Neuronal stem cell (in vitro differentiated cells): ENCODE results near the gene PIK3CG.

Source experiments
- DNase-seq: peaks from one replicate; pipeline ENCODE4 v3.0.0-alpha.2; 2013; ENCODE audit warnings: low spot score
- H2AFZ ChIP-seq: one replicate; pipeline ENCODE4 v1.6.1; 2013; ENCODE audit warnings: mild to moderate bottlenecking, low read length, inconsistent platforms
- H2AK5ac ChIP-seq: 2 replicates; pipeline ENCODE4 v1.6.1; 2013; ENCODE audit warnings: low read depth, mild to moderate bottlenecking, inconsistent platforms, low read length, moderate library complexity, mixed read lengths
- H2BK120ac ChIP-seq: 2 replicates; pipeline ENCODE4 v1.6.1; 2013; ENCODE audit warnings: low read depth, mild to moderate bottlenecking, inconsistent platforms, low read length, moderate library complexity, mixed read lengths
- H2BK12ac ChIP-seq: one replicate; pipeline ENCODE4 v1.6.1; 2013; ENCODE audit warnings: low read length, inconsistent platforms
- H2BK15ac ChIP-seq: 2 replicates; pipeline ENCODE4 v1.6.1; 2013; ENCODE audit warnings: mild to moderate bottlenecking, low read length, inconsistent platforms, mixed read lengths
- H2BK5ac ChIP-seq: one replicate; pipeline ENCODE4 v1.6.1; 2013; ENCODE audit warnings: inconsistent platforms, mild to moderate bottlenecking, low read length, moderate library complexity
- H3K14ac ChIP-seq: one replicate; pipeline ENCODE4 v1.6.1; 2013; ENCODE audit warnings: low read length, inconsistent platforms
- H3K18ac ChIP-seq: 2 replicates; pipeline ENCODE4 v1.6.1; 2013; ENCODE audit warnings: low read length, inconsistent platforms
- H3K23ac ChIP-seq: 2 replicates; pipeline ENCODE4 v1.6.1; 2013; ENCODE audit warnings: low read depth, mild to moderate bottlenecking, mixed read lengths, low read length, inconsistent platforms; ENCODE audit not compliant: poor library complexity
- H3K27ac ChIP-seq: replicated peaks from 3 replicates; pipeline ENCODE4 v1.5.1; 2013; ENCODE audit warnings: low read length, inconsistent platforms
- H3K27me3 ChIP-seq, 3 experiments: 2 replicates each; pipeline ENCODE4 v1.6.1; 2013; ENCODE audit warnings: low read length in 3 of 3, mild to moderate bottlenecking in 2 of 3, inconsistent platforms in 1 of 3, low read depth in 1 of 3, mixed read lengths in 1 of 3, moderate library complexity in 1 of 3; ENCODE audit not compliant: control insufficient read depth in 3 of 3, insufficient read depth in 3 of 3
- H3K36me3 ChIP-seq, 2 donors: replicated peaks in 1 of 2; 2 replicates each; pipeline ENCODE4 v1.6.1; 2013; ENCODE audit warnings: low read length in 2 of 2; ENCODE audit not compliant: control insufficient read depth in 2 of 2, insufficient read depth in 2 of 2
- H3K4ac ChIP-seq: 2 replicates; pipeline ENCODE4 v1.6.1; 2013; ENCODE audit warnings: inconsistent platforms, mild to moderate bottlenecking, low read length, moderate library complexity
- H3K4me1 ChIP-seq, 2 donors: 1 replicate in 1 of 2; 2 replicates in 1 of 2; pipeline ENCODE4 v1.6.1; 2013; ENCODE audit warnings: low read length in 2 of 2, low read depth in 1 of 2; ENCODE audit not compliant: control insufficient read depth in 2 of 2, insufficient read depth in 1 of 2
- H3K4me2 ChIP-seq: one replicate; pipeline ENCODE4 v1.6.1; 2013; ENCODE audit warnings: mild to moderate bottlenecking, low read length, inconsistent platforms; ENCODE audit not compliant: insufficient read depth, poor library complexity, severe bottlenecking
- H3K4me3 ChIP-seq, 2 donors: 2 replicates each; pipeline ENCODE4 v1.5.1; 2013; ENCODE audit warnings: low read length in 2 of 2, mild to moderate bottlenecking in 2 of 2, inconsistent platforms in 1 of 2, moderate library complexity in 1 of 2
- H3K79me1 ChIP-seq: one replicate; pipeline ENCODE4 v1.6.1; 2013; ENCODE audit warnings: low read depth, mild to moderate bottlenecking, inconsistent platforms, low read length, moderate library complexity
- H3K9ac ChIP-seq: one replicate; pipeline ENCODE4 v1.6.1; 2013; ENCODE audit warnings: mild to moderate bottlenecking, low read depth, low read length, inconsistent platforms; ENCODE audit not compliant: poor library complexity
- H3K9me3 ChIP-seq, 2 donors: replicated peaks in 1 of 2; 2 replicates each; pipeline versions ENCODE3 to v1.6.1; 2013; ENCODE audit warnings: low read length in 2 of 2, mild to moderate bottlenecking in 2 of 2, inconsistent platforms in 1 of 2, low read depth in 1 of 2, mixed read lengths in 1 of 2, moderate library complexity in 1 of 2; ENCODE audit not compliant: control insufficient read depth in 2 of 2, insufficient read depth in 1 of 2
- H4K8ac ChIP-seq: one replicate; pipeline ENCODE4 v1.6.1; 2013; ENCODE audit warnings: low read depth, mild to moderate bottlenecking, inconsistent platforms, low read length, moderate library complexity
- H4K91ac ChIP-seq: one replicate; pipeline ENCODE4 v1.6.1; 2013; ENCODE audit warnings: low read length, low read depth, mild to moderate bottlenecking, inconsistent platforms; ENCODE audit not compliant: poor library complexity
- WGBS, 2 donors: extraction: QIAGEN DNeasy Blood & Tissue Kit; methylation state at CpG; one replicate each; pipeline ENCODE4 v1.1.7; 2013; ENCODE audit warnings: missing lambda C conversion rate in 2 of 2, mixed read lengths in 1 of 2; ENCODE audit not compliant: insufficient read length in 2 of 2, insufficient replicate concordance in 1 of 2; ENCODE audit errors: extremely low coverage in 2 of 2; 5-methylcytosine and 5-hydroxymethylcytosine counted together

The PIK3CG gene

DNA sequence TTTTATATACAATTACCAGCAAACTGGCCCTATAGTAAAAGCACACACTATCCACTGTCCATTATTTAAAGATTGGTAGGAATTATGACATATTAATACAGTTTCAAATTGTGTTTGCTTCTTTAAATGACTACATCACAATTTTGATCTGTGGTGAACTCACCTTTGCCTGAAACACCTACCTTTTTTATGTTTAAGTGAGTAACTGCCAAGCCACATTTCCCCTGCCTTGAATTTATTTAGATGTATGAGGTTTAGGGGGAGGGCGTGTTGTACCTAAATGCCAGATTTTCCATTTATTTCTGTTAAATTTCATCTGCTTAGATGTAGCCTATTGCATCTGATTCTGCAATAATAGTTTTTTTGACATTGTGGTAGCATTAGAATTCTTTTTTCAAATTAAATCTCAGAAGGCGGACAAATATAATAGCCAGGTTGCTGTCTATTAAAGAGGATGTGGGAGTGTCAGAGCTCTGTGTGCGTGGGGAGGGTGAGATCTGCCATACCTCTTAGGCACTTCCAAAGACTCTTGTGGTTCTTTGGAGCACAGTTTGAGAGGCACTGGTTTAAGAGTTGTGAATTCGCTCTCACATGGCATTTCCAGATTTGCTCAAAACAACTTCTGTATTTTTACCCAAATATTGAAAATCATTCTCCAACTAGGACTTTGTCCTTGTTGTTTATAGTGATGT is 13.8 kb downstream of the PIK3CG start:
- WGBS, 2 donors: no CpG with 5 or more reads among the region's 4 CpGs
- H3K18ac ChIP-seq: no peak overlapping the region
- H2BK12ac ChIP-seq: no peak overlapping the region
- H3K9me3 ChIP-seq: no peaks in the 10 kb centered on the region
- no peak overlapping the region for H3K27ac ChIP-seq
- H3K23ac ChIP-seq: no peak overlapping the region
- no peak overlapping the region for H4K91ac ChIP-seq
- no peak overlapping the region for H2BK15ac ChIP-seq
- no peak overlapping the region for H3K14ac ChIP-seq
- no peak overlapping the region for H4K8ac ChIP-seq
- no peak overlapping the region for H3K4me2 ChIP-seq
- no peaks in the 10 kb centered on the region for H3K27me3 ChIP-seq
- no peaks in the 10 kb centered on the region for H3K79me1 ChIP-seq
- no peak for DNase-seq
- peaks cover 0 to 7% of the 10 kb centered on the region in 2 donors for H3K4me1 ChIP-seq
- no peak overlapping the region for H2BK5ac ChIP-seq
- no peak overlapping the region for H3K4me3 ChIP-seq
- no peak overlapping the region for H2AFZ ChIP-seq
- no peak overlapping the region for H2BK120ac ChIP-seq
- no peaks in the 10 kb centered on the region for H3K36me3 ChIP-seq
- no peak overlapping the region for H2AK5ac ChIP-seq
- no peak overlapping the region for H3K4ac ChIP-seq
- no peak overlapping the region for H3K9ac ChIP-seq

DNA sequence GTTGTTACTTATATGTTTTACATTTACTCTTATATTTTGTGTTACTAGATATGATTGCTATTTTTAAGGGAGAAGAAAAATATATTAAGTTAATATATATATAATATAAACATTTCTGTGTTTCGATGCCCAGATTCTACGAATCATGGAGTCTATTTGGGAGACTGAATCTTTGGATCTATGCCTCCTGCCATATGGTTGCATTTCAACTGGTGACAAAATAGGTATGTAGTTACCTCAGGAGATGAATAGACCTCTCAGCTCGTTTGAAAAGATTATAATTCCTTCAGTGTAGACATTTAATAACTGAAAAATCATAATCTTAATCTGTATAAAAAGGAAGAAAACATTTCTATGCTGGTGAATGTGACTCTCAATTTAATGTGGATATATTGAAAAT is 16.9 kb downstream of the PIK3CG start:
- no peak overlapping the region for H2BK5ac ChIP-seq
- DNase-seq: no peak
- H3K9ac ChIP-seq: no peak overlapping the region
- no peak overlapping the region for H2BK12ac ChIP-seq
- no peak overlapping the region for H2AK5ac ChIP-seq
- no peak overlapping the region for H3K27ac ChIP-seq
- H3K27me3 ChIP-seq: no peaks in the 10 kb centered on the region
- peaks cover 0 to 2% of the 10 kb centered on the region in 2 donors for H3K9me3 ChIP-seq
- peaks cover 0 to 7% of the 10 kb centered on the region in 2 donors for H3K4me1 ChIP-seq
- no peak overlapping the region for H3K23ac ChIP-seq
- no peak overlapping the region for H2BK120ac ChIP-seq
- WGBS, 2 donors: no CpG with 5 or more reads among the region's 3 CpGs
- no peak overlapping the region for H3K4ac ChIP-seq
- no peak overlapping the region for H2BK15ac ChIP-seq
- no peak overlapping the region for H3K18ac ChIP-seq
- no peak overlapping the region for H3K4me3 ChIP-seq
- no peak overlapping the region for H4K91ac ChIP-seq
- H2AFZ ChIP-seq: no peak overlapping the region
- H4K8ac ChIP-seq: no peak overlapping the region
- H3K36me3 ChIP-seq: no peaks in the 10 kb centered on the region
- no peaks in the 10 kb centered on the region for H3K79me1 ChIP-seq
- H3K4me2 ChIP-seq: no peak overlapping the region
- no peak overlapping the region for H3K14ac ChIP-seq

DNA sequence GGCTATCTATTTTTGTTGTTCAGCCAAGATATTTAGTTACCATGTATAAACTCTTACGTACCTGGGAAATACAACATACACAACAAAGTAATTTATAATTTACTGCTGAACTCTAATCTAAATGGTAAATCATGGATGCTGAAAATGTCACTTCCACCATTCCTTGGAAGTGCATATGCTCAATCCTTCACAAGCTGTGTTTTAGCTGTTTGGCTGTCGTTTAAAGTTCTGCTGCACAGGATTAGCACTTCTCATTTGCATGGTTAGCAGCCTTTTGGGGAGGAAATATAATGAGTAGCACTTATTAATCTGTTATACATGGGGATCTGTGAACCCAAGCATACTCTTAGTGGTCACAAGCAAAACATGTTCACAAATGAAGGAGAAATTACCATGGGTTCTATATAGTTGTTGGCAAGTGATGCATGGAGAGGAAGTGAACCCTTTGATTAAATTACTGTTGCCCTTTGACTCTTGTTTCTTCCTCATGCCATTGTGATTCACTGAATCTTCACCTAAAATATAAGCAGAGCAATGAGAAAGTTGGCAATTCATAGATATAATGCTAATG is 18.5 kb downstream of the PIK3CG start:
- Histone ChIP-seq H2BK120ac (no peak overlapping the region), H3K4me1 (peaks cover 0 to 7% of the 10 kb centered on the region in 2 donors), H3K18ac (no peak overlapping the region), H3K36me3 (no peaks in the 10 kb centered on the region), H3K9ac (no peak overlapping the region), H2BK5ac (no peak overlapping the region), H4K8ac (no peak overlapping the region), H3K4ac (no peak overlapping the region), H3K9me3 (peaks cover 0 to 2% of the 10 kb centered on the region in 2 donors), H3K27ac (no peak overlapping the region), H3K27me3 (no peaks in the 10 kb centered on the region), H3K23ac (no peak overlapping the region), H4K91ac (no peak overlapping the region), H3K79me1 (no peaks in the 10 kb centered on the region), H2BK15ac (no peak overlapping the region), H3K4me2 (no peak overlapping the region), H3K4me3 (no peak overlapping the region), H2AFZ (no peak overlapping the region), H3K14ac (no peak overlapping the region), H2AK5ac (no peak overlapping the region), H2BK12ac (no peak overlapping the region)
- no CpG with 5 or more reads among the region's 2 CpGs for WGBS, 2 donors
- DNase-seq: no peak

DNA sequence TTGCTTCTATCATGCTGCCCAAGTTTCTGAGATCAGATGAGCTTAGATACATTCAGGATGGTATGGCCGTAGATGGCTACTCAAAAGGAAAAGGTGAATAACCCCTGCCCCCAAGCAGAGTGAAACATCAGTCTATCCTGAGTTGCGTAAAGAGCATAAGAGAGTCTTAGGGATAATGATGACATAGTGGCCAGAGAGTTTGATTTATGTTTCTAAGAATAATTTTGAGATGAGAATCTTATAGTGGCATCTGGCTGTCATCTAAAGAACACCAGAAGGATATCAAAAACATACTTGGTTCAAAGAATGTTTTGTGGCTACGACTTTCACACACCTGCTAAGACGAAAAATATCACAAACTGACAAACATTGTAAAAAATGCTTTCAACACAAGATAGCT is 20.6 kb downstream of the PIK3CG start:
- Histone ChIP-seq H4K8ac (no peak overlapping the region), H3K4ac (no peak overlapping the region)
- WGBS, 2 donors: no CpG with 5 or more reads among the region's 4 CpGs

More for the DNA sequence above, 20.6 kb downstream of the PIK3CG start:
- H3K4me1 ChIP-seq: peaks cover 0 to 7% of the 10 kb centered on the region in 2 donors
- H2AK5ac ChIP-seq: no peak overlapping the region
- no peaks in the 10 kb centered on the region for H3K36me3 ChIP-seq
- no peak overlapping the region for H3K14ac ChIP-seq
- H3K9ac ChIP-seq: no peak overlapping the region
- no peak overlapping the region for H3K4me2 ChIP-seq
- no peak overlapping the region for H2BK5ac ChIP-seq
- peaks cover 0 to 2% of the 10 kb centered on the region in 2 donors for H3K9me3 ChIP-seq
- DNase-seq: no peak
- no peak overlapping the region for H3K23ac ChIP-seq
- H4K91ac ChIP-seq: no peak overlapping the region
- H3K18ac ChIP-seq: no peak overlapping the region
- no peak overlapping the region for H2BK15ac ChIP-seq
- no peak overlapping the region for H3K27ac ChIP-seq
- H3K79me1 ChIP-seq: no peaks in the 10 kb centered on the region
- no peak overlapping the region for H2BK12ac ChIP-seq
- no peak overlapping the region for H3K4me3 ChIP-seq
- no peak overlapping the region for H2AFZ ChIP-seq
- no peaks in the 10 kb centered on the region for H3K27me3 ChIP-seq
- H2BK120ac ChIP-seq: no peak overlapping the region
